ENCODE data around the gene EDAR. TPM values are rescaled to one million over a fixed set of nuclear protein-coding genes. Genes with fewer than 3 reads are reported as not detected.

The EDAR gene
- total RNA-seq, 6 experiments from 2014 or later = 0.06 to 1.6 (median 0.28) TPM

DNA sequence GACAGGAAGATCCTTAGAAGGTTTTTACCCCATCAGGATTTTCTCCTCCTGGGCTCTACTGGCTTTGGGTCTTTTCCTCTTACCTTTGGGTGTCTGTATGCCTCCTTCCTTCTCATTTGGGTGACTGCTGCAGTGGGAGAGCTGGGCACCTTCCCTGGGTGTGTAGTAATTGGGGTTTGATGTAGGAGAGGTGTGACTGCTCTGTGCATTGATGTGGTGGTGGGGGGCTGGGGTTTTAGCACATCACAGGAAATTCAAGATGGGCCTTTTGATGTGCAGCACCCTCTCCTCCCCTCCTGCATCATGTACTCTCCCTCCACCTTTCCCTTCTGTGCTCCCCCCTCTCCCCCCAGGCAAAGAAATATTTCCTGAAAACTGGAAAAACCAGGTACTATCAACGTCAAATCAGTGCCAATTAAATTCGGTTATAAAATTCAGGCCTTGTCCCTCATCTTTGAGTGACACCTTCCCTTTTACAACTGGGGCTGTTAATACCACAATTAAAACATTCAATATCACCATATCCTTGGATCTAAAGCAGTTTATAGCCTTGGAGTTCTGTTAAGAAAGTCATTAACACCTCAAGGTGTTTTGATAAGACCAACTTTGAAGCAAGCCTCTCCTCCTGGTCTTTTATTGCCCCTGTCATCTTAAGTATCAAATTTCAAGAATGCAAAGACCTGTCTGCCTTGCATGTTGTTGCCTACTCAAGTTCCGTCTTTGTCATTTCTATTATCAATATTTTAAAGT, 23.3 kb downstream of the EDAR start:
- 71% methylated on average over 3 of the region's 3 CpGs for WGBS (ENCODE audit: insufficient coverage, low coverage, low lambda C conversion rate, missing lambda C conversion rate)
- ATAC-seq (no peak), DNase-seq (no peak)
- Histone ChIP-seq H3K9me3 (no peaks in the 10 kb centered on the region), H3K27ac (no peak overlapping the region), H3K27me3 (no peaks in the 10 kb centered on the region), H3K36me3 (no peaks in the 10 kb centered on the region), H3K4me3 (no peak overlapping the region), H3K4me1 (peaks cover 0 to 5% (median 0%) of the 10 kb centered on the region in 4 donors)
- intact Hi-C loops (cut with DNase I) = no loop called here
- TF ChIP-seq POLR2A (IDR thresholded peaks at IDR 0.05) = no peak
- TF ChIP-seq, protein P1, sequence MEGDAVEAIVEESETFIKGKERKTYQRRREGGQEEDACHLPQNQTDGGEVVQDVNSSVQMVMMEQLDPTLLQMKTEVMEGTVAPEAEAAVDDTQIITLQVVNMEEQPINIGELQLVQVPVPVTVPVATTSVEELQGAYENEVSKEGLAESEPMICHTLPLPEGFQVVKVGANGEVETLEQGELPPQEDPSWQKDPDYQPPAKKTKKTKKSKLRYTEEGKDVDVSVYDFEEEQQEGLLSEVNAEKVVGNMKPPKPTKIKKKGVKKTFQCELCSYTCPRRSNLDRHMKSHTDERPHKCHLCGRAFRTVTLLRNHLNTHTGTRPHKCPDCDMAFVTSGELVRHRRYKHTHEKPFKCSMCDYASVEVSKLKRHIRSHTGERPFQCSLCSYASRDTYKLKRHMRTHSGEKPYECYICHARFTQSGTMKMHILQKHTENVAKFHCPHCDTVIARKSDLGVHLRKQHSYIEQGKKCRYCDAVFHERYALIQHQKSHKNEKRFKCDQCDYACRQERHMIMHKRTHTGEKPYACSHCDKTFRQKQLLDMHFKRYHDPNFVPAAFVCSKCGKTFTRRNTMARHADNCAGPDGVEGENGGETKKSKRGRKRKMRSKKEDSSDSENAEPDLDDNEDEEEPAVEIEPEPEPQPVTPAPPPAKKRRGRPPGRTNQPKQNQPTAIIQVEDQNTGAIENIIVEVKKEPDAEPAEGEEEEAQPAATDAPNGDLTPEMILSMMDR (IDR thresholded peaks at IDR 0.05) = no peak

DNA sequence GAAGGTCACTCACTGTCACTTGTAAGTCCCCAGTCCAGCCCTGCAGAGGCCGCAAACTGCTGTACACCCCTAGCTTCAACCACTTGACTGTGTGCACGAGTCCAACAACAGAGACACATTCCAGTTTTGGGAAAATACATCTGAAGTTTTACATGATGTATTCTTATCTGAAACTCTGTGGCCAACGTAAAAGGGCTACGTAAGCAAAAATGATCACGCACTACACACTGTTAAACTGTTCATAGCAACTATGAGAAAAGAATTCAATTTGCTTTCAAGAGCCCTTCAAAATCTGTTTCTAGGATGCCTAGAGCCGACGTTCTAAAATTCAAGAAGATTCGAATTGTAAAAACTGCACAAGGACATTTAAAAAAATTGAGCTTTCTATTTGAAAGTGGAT, 26.0 kb downstream of the EDAR start:
- H3K36me3 ChIP-seq = no peaks in the 10 kb centered on the region
- no peaks in the 10 kb centered on the region for H3K4me1 ChIP-seq
- intact Hi-C loops (cut with DNase I) = no loop called here
- H3K9me3 ChIP-seq = no peaks in the 10 kb centered on the region
- no peak overlapping the region for H3K27ac ChIP-seq
- no peak for DNase-seq
- no peaks in the 10 kb centered on the region for H3K27me3 ChIP-seq
- no peak overlapping the region for H3K4me3 ChIP-seq
- no peak for ATAC-seq
- no peak for TF ChIP-seq POLR2A (IDR thresholded peaks at IDR 0.05)
- TF ChIP-seq, protein P1 (IDR thresholded peaks at IDR 0.05) = no peak
- 88% methylated on average over 7 of the region's 8 CpGs for WGBS (ENCODE audit: insufficient coverage, low coverage, low lambda C conversion rate, missing lambda C conversion rate)

DNA sequence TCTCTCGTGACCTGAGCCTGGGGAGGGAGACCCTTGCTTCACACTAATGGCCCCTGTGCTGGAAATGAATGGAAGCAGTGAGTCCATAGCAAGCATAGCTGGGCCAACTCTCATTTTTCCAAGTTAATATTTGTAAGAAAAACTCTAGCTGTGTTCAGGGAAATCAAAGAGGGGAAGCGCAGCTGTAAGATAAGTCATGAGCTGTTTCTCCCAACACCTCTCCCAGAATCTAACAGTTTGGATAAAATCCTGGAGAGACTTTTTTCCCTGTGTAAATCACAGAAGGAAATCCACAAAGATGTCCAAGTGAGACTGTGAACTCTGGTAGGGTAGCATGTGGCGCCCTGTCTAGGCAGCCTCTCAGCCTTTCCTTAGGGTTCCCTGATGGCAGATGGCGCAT, 27.2 kb downstream of the EDAR start:
- Histone ChIP-seq H3K4me1 (peaks cover 0 to 7% (median 0%) of the 10 kb centered on the region in 4 donors), H3K9me3 (no peaks in the 10 kb centered on the region), H3K4me3 (no peak overlapping the region), H3K27ac (no peak overlapping the region), H3K27me3 (no peaks in the 10 kb centered on the region), H3K36me3 (no peaks in the 10 kb centered on the region)
- 100% methylated on average over 2 of the region's 4 CpGs for WGBS (ENCODE audit: insufficient coverage, low coverage, low lambda C conversion rate, missing lambda C conversion rate)
- no peak for TF ChIP-seq POLR2A (IDR thresholded peaks at IDR 0.05)
- TF ChIP-seq, protein P1 (IDR thresholded peaks at IDR 0.05) = no peak
- intact Hi-C loops (cut with DNase I) = no loop called here
- DNase-seq = no peak
- no peak for ATAC-seq

DNA sequence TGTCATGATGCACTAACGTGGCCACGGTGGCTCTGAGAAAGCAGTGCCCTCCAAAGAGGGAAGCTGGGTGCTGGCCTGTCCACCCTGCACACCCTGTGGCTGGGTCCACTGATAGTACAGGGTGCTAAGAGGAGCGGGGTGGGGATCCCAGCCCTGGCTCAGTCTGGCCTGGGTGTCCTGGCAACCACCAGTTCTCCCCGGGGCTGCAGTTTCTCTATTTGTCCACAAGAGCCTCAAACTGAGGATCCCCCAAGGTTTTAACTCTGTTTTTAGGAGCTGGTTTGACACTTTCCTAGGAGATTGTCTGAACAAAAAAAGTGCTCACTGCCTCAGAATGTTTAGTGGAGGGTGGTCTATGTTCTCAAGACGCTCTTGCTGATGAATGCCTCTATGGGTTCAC, 29.0 kb downstream of the EDAR start:
- Histone ChIP-seq H3K27ac (no peak overlapping the region), H3K27me3 (no peaks in the 10 kb centered on the region), H3K4me3 (no peak overlapping the region), H3K9me3 (no peaks in the 10 kb centered on the region), H3K36me3 (no peaks in the 10 kb centered on the region), H3K4me1 (peaks cover 0 to 7% (median 0%) of the 10 kb centered on the region in 4 donors)
- TF ChIP-seq POLR2A (IDR thresholded peaks at IDR 0.05) = no peak
- TF ChIP-seq, protein P1 (IDR thresholded peaks at IDR 0.05) = no peak
- no peak for ATAC-seq
- DNase-seq = no peak
- WGBS (ENCODE audit: insufficient coverage, low coverage, low lambda C conversion rate, missing lambda C conversion rate) = 60% methylated on average over 2 of the region's 5 CpGs
- intact Hi-C loops (cut with DNase I) = no loop called here
